GM12878 (cell line): ENCODE data around the gene PSMC3.

ENCODE experiments used
- CREB1 ChIP-seq: IDR thresholded peaks from 2 replicates; pipeline ENCODE4 v1.6.1; 2012; ENCODE audit warnings: low read depth, mild to moderate bottlenecking, inconsistent platforms
- EZH2 ChIP-seq: IDR thresholded peaks from 2 replicates; pipeline ENCODE4 v1.6.1; 2012; ENCODE audit warnings: low read depth, mild to moderate bottlenecking, control low read depth, inconsistent platforms, low read length, borderline replicate concordance; ENCODE audit not compliant: control insufficient read depth
- FOS ChIP-seq: IDR thresholded peaks from 3 replicates; pipeline ENCODE4 v1.6.1; 2011; ENCODE audit warnings: borderline replicate concordance; ENCODE audit not compliant: insufficient read length; ENCODE audit errors: extremely low read depth
- NFIC ChIP-seq: IDR thresholded peaks from 2 replicates; pipeline ENCODE4 v1.6.1; 2012; ENCODE audit warnings: low read depth, mild to moderate bottlenecking, inconsistent platforms, low read length, moderate library complexity
- RAD51 ChIP-seq: fragments of 450-650 bp; IDR thresholded peaks from 2 replicates; pipeline ENCODE4 v1.6.1; 2016; ENCODE audit warnings: moderate library complexity, mild to moderate bottlenecking, inconsistent platforms
- SUZ12 ChIP-seq: fragments of 200-600 bp; sonication (generic); IDR thresholded peaks from one replicate; pipeline ENCODE4 v1.6.1; 2018; ENCODE audit warnings: antibody characterized with exemption, mild to moderate bottlenecking; ENCODE audit not compliant: unreplicated experiment
- TF ChIP-seq, protein P1 (sequence below), 3 experiments: IDR thresholded peaks in 2 of 3; conservative IDR thresholded peaks in 1 of 3; 2 replicates each; pipeline ENCODE4 v1.5.1; 2011; ENCODE audit warnings: low read depth in 3 of 3, low read length in 3 of 3, mild to moderate bottlenecking in 3 of 3, control low read depth in 2 of 3, moderate library complexity in 2 of 3, inconsistent platforms in 1 of 3, mixed read lengths in 1 of 3; ENCODE audit not compliant: control insufficient read depth in 2 of 3, insufficient read depth in 1 of 3; ENCODE audit errors: extremely low read depth in 1 of 3
- TF ChIP-seq, protein P2 (sequence below): IDR thresholded peaks from 2 replicates; pipeline ENCODE4 v1.6.1; 2012; ENCODE audit warnings: low read depth, low read length, improper control_type of control experiment

DNA sequence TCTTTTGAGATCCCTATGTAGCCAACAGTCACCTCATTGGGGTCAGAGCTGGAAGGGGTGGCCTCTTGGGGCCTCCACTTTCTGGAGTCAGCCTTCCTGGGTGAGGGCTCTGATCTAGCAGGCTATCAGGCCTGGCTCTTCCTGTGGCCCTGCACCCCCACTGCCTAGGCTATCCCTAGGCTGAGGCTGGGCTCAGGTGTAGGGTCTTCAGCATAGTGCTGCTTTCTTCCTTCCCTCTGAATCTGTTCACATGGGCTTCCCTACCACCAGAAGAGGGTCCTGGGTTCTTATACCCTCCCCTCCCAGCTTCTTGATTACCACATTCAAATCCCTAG is 47.4 kb downstream of the PSMC3 start:
- TF ChIP-seq SUZ12 (no peak), FOS (no peak), RAD51 (no peak), EZH2 (no peak), CREB1 (no peak), NFIC (no peak)
- TF ChIP-seq, protein P1, sequence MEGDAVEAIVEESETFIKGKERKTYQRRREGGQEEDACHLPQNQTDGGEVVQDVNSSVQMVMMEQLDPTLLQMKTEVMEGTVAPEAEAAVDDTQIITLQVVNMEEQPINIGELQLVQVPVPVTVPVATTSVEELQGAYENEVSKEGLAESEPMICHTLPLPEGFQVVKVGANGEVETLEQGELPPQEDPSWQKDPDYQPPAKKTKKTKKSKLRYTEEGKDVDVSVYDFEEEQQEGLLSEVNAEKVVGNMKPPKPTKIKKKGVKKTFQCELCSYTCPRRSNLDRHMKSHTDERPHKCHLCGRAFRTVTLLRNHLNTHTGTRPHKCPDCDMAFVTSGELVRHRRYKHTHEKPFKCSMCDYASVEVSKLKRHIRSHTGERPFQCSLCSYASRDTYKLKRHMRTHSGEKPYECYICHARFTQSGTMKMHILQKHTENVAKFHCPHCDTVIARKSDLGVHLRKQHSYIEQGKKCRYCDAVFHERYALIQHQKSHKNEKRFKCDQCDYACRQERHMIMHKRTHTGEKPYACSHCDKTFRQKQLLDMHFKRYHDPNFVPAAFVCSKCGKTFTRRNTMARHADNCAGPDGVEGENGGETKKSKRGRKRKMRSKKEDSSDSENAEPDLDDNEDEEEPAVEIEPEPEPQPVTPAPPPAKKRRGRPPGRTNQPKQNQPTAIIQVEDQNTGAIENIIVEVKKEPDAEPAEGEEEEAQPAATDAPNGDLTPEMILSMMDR (IDR thresholded peaks at IDR 0.05 in 2 of 3, conservative IDR thresholded peaks at IDR 0.05 in 1 of 3; ENCODE audit: control insufficient read depth in 2 of 3, extremely low read depth in 1 of 3, insufficient read depth in 1 of 3, low read depth in 3 of 3, low read length in 3 of 3), result no peak
- TF ChIP-seq, protein P2, sequence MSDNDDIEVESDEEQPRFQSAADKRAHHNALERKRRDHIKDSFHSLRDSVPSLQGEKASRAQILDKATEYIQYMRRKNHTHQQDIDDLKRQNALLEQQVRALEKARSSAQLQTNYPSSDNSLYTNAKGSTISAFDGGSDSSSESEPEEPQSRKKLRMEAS, result no peak
